DND-41 (cell line): ENCODE results near the gene CYB5B.

Experiments used
- EZH2 ChIP-seq: IDR thresholded peaks from 3 replicates; pipeline ENCODE4 v1.6.1; 2012; ENCODE audit warnings: borderline replicate concordance, low read depth, mild to moderate bottlenecking, moderate library complexity, low read length, inconsistent platforms; ENCODE audit not compliant: severe bottlenecking
- TF ChIP-seq, protein P1 (sequence below): IDR thresholded peaks from 2 replicates; pipeline ENCODE4 v1.5.1; 2012; ENCODE audit warnings: borderline replicate concordance, low read length, moderate library complexity, mild to moderate bottlenecking; ENCODE audit not compliant: poor library complexity, severe bottlenecking; ENCODE audit errors: extremely low read depth

DNA sequence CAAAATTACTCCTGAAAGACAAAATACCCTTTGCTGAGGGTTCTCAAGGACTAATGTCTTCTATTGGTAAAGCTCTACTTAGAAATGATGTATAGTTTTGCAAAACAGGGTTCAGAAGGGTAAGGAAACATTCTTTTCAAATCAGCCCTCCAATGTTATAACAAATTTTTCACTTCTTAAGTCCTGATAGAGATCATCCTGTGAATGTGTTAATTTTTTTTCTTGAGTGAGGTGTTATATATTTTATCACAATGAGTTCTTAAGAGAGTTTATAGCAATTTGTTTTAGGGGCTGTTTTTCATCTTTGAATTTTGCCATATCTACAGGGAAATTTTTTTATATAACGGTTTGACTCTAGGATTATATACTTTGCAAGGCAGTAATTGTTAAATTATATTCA, 29.5 kb downstream of the CYB5B start:
- TF ChIP-seq EZH2 = no peak
- TF ChIP-seq, protein P1, sequence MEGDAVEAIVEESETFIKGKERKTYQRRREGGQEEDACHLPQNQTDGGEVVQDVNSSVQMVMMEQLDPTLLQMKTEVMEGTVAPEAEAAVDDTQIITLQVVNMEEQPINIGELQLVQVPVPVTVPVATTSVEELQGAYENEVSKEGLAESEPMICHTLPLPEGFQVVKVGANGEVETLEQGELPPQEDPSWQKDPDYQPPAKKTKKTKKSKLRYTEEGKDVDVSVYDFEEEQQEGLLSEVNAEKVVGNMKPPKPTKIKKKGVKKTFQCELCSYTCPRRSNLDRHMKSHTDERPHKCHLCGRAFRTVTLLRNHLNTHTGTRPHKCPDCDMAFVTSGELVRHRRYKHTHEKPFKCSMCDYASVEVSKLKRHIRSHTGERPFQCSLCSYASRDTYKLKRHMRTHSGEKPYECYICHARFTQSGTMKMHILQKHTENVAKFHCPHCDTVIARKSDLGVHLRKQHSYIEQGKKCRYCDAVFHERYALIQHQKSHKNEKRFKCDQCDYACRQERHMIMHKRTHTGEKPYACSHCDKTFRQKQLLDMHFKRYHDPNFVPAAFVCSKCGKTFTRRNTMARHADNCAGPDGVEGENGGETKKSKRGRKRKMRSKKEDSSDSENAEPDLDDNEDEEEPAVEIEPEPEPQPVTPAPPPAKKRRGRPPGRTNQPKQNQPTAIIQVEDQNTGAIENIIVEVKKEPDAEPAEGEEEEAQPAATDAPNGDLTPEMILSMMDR = no peak
